GM23338 (cell line): ENCODE measurements around the gene CEP19.

Source experiments
- CREB1 ChIP-seq: fragments of 250-450 bp; sonication (Bioruptor Pico); IDR thresholded peaks from 2 replicates; pipeline ENCODE4 v1.5.0; 2020; ENCODE audit warnings: low read depth, mild to moderate bottlenecking, moderate library complexity
- EZH2 ChIP-seq: fragments of 200-600 bp; sonication (generic); IDR thresholded peaks from one replicate; pipeline ENCODE4 v1.8.0; 2017; ENCODE audit warnings: antibody characterized with exemption, mild to moderate bottlenecking, low read depth; ENCODE audit not compliant: unreplicated experiment
- EZH2phosphoT487 ChIP-seq: fragments of 200-600 bp; sonication (generic); IDR thresholded peaks from one replicate; pipeline ENCODE4 v1.8.1; 2018; ENCODE audit warnings: antibody characterized with exemption; ENCODE audit not compliant: unreplicated experiment
- POLR2AphosphoS5 ChIP-seq: IDR thresholded peaks from 2 replicates; pipeline ENCODE4 v1.6.1; 2016; ENCODE audit warnings: antibody characterized with exemption, low read depth
- ZNF331 ChIP-seq: fragments of 250-450 bp; sonication (Bioruptor Pico); IDR thresholded peaks from 2 replicates; pipeline ENCODE4 v1.5.0; 2020; ENCODE audit warnings: low read depth, mild to moderate bottlenecking, moderate library complexity
- TF ChIP-seq, protein P1 (sequence below), 2 experiments: fragments of 200-600 bp in 1 of 2; sonication (generic) in 1 of 2; conservative IDR thresholded peaks; 2 replicates each; pipeline versions ENCODE4 v1.5.1 to v1.6.1; 2016 to 2017; ENCODE audit warnings: antibody characterized with exemption in 2 of 2, low read depth in 2 of 2, mild to moderate bottlenecking in 2 of 2, moderate library complexity in 1 of 2
- TF ChIP-seq, protein P2 (sequence below): IDR thresholded peaks from one replicate; pipeline ENCODE4 v1.6.1; 2018; ENCODE audit warnings: antibody characterized with exemption; ENCODE audit not compliant: unreplicated experiment
- TF ChIP-seq, protein P3 (sequence below): IDR thresholded peaks from 2 replicates; pipeline ENCODE4 v1.6.1; 2016; ENCODE audit warnings: antibody characterized with exemption

DNA sequence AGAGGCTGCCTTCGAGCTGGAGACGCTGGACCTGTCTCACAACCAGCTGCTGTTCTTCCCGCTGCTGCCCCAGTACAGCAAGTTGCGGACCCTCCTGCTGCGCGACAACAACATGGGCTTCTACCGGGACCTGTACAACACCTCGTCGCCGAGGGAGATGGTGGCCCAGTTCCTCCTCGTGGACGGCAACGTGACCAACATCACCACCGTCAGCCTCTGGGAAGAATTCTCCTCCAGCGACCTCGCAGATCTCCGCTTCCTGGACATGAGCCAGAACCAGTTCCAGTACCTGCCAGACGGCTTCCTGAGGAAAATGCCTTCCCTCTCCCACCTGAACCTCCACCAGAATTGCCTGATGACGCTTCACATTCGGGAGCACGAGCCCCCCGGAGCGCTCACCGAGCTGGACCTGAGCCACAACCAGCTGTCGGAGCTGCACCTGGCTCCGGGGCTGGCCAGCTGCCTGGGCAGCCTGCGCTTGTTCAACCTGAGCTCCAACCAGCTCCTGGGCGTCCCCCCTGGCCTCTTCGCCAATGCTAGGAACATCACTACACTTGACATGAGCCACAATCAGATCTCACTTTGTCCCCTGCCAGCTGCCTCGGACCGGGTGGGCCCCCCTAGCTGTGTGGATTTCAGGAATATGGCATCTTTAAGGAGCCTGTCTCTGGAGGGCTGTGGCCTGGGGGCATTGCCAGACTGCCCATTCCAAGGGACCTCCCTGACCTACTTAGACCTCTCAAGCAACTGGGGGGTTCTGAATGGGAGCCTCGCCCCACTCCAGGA lies 51.5 kb downstream of the CEP19 start:
- TF ChIP-seq, protein P1, sequence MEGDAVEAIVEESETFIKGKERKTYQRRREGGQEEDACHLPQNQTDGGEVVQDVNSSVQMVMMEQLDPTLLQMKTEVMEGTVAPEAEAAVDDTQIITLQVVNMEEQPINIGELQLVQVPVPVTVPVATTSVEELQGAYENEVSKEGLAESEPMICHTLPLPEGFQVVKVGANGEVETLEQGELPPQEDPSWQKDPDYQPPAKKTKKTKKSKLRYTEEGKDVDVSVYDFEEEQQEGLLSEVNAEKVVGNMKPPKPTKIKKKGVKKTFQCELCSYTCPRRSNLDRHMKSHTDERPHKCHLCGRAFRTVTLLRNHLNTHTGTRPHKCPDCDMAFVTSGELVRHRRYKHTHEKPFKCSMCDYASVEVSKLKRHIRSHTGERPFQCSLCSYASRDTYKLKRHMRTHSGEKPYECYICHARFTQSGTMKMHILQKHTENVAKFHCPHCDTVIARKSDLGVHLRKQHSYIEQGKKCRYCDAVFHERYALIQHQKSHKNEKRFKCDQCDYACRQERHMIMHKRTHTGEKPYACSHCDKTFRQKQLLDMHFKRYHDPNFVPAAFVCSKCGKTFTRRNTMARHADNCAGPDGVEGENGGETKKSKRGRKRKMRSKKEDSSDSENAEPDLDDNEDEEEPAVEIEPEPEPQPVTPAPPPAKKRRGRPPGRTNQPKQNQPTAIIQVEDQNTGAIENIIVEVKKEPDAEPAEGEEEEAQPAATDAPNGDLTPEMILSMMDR (conservative IDR thresholded peaks at IDR 0.05; ENCODE audit: low read depth in 2 of 2) = no peak
- TF ChIP-seq ZNF331 (CRISPR knock-in tag) (no peak), POLR2AphosphoS5 (no peak), EZH2 (no peak), EZH2phosphoT487 (no peak), CREB1 (CRISPR knock-in tag) (no peak)
- TF ChIP-seq, protein P2, sequence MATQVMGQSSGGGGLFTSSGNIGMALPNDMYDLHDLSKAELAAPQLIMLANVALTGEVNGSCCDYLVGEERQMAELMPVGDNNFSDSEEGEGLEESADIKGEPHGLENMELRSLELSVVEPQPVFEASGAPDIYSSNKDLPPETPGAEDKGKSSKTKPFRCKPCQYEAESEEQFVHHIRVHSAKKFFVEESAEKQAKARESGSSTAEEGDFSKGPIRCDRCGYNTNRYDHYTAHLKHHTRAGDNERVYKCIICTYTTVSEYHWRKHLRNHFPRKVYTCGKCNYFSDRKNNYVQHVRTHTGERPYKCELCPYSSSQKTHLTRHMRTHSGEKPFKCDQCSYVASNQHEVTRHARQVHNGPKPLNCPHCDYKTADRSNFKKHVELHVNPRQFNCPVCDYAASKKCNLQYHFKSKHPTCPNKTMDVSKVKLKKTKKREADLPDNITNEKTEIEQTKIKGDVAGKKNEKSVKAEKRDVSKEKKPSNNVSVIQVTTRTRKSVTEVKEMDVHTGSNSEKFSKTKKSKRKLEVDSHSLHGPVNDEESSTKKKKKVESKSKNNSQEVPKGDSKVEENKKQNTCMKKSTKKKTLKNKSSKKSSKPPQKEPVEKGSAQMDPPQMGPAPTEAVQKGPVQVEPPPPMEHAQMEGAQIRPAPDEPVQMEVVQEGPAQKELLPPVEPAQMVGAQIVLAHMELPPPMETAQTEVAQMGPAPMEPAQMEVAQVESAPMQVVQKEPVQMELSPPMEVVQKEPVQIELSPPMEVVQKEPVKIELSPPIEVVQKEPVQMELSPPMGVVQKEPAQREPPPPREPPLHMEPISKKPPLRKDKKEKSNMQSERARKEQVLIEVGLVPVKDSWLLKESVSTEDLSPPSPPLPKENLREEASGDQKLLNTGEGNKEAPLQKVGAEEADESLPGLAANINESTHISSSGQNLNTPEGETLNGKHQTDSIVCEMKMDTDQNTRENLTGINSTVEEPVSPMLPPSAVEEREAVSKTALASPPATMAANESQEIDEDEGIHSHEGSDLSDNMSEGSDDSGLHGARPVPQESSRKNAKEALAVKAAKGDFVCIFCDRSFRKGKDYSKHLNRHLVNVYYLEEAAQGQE = no peak
- TF ChIP-seq, protein P3, sequence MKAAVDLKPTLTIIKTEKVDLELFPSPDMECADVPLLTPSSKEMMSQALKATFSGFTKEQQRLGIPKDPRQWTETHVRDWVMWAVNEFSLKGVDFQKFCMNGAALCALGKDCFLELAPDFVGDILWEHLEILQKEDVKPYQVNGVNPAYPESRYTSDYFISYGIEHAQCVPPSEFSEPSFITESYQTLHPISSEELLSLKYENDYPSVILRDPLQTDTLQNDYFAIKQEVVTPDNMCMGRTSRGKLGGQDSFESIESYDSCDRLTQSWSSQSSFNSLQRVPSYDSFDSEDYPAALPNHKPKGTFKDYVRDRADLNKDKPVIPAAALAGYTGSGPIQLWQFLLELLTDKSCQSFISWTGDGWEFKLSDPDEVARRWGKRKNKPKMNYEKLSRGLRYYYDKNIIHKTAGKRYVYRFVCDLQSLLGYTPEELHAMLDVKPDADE = no peak
